ENCODE data around the gene WHAMM. TPM values are rescaled to one million over a fixed set of nuclear protein-coding genes. Genes with fewer than 3 reads are reported as not detected.

Gene WHAMM
- total RNA-seq, 1 donor from 2014 or later, result 9.4 TPM

- no peaks in the 10 kb centered on the region for H3K36me3 ChIP-seq (ENCODE audit: insufficient read depth, low read length)
- no peaks in the 10 kb centered on the region for H3K36me3 Mint-ChIP-seq (ENCODE audit: low read depth, unreplicated experiment)
- DNase-seq (ENCODE audit: low read depth), result no peak
Observed at GRCh38 chr15:82854554-82854953, 45.1 kb downstream of the WHAMM start.

GRCh38 chr15:82855286-82856100, 46.1 kb downstream of the WHAMM start:
- DNase-seq (ENCODE audit: low read depth) (no peak), FAIRE-seq (no peak)
- no peaks in the 10 kb centered on the region for H3K79me2 ChIP-seq (ENCODE audit: insufficient read depth, low read length)
- H3K27ac ChIP-seq (ENCODE audit: low read depth, low read length), result no peak overlapping the region
- no peak overlapping the region for H2AFZ ChIP-seq (ENCODE audit: low read depth, low read length)
- TF ChIP-seq EZH2 (IDR thresholded peaks at IDR 0.05; ENCODE audit: insufficient read depth, low read length) (no peak), CTCF (IDR thresholded peaks at IDR 0.05; ENCODE audit: insufficient read depth, low read depth, low read length) (no peak)
- H3K4me3 ChIP-seq (ENCODE audit: insufficient read depth, low read depth, low read length), result no peak overlapping the region
- no peak overlapping the region for H3K4me2 ChIP-seq (ENCODE audit: low read length)
- H3K36me3 ChIP-seq (ENCODE audit: insufficient read depth, low read length), result no peaks in the 10 kb centered on the region
- H3K4me1 ChIP-seq (ENCODE audit: insufficient read depth, low read length), result peaks cover 21% of the 10 kb centered on the region
- no peaks in the 10 kb centered on the region for H3K27me3 Mint-ChIP-seq (ENCODE audit: low read depth, unreplicated experiment)
- H3K9me3 Mint-ChIP-seq (ENCODE audit: unreplicated experiment), result no peaks in the 10 kb centered on the region
- H4K20me1 ChIP-seq (ENCODE audit: insufficient read depth, low read length), result no peaks in the 10 kb centered on the region
- H3K27me3 ChIP-seq (ENCODE audit: insufficient read depth, low read length), result no peaks in the 10 kb centered on the region
- no peak overlapping the region for H3K27ac Mint-ChIP-seq (ENCODE audit: unreplicated experiment)
- no peak overlapping the region for H3K4me3 Mint-ChIP-seq (ENCODE audit: unreplicated experiment)
- no peaks in the 10 kb centered on the region for H3K36me3 Mint-ChIP-seq (ENCODE audit: low read depth, unreplicated experiment)
- H3K4me1 Mint-ChIP-seq (ENCODE audit: low read depth, unreplicated experiment), result peaks cover 17% of the 10 kb centered on the region
- H3K9me3 ChIP-seq (ENCODE audit: insufficient read depth, low read depth, low read length), result no peaks in the 10 kb centered on the region
- H3K9ac ChIP-seq (ENCODE audit: low read length), result no peak overlapping the region

More at GRCh38 chr15:82854554-82854953, 45.1 kb downstream of the WHAMM start:
- no peak overlapping the region for H3K4me3 Mint-ChIP-seq (ENCODE audit: unreplicated experiment)
- H3K9me3 Mint-ChIP-seq (ENCODE audit: unreplicated experiment), result no peaks in the 10 kb centered on the region
- Histone ChIP-seq H3K9me3 (ENCODE audit: insufficient read depth, low read depth, low read length) (no peaks in the 10 kb centered on the region), H3K4me2 (ENCODE audit: low read length) (no peak overlapping the region), H3K79me2 (ENCODE audit: insufficient read depth, low read length) (no peaks in the 10 kb centered on the region), H3K4me3 (ENCODE audit: insufficient read depth, low read depth, low read length) (no peak overlapping the region), H3K9ac (ENCODE audit: low read length) (no peak overlapping the region), H3K27me3 (ENCODE audit: insufficient read depth, low read length) (no peaks in the 10 kb centered on the region), H3K27ac (ENCODE audit: low read depth, low read length) (no peak overlapping the region), H4K20me1 (ENCODE audit: insufficient read depth, low read length) (no peaks in the 10 kb centered on the region), H3K4me1 (ENCODE audit: insufficient read depth, low read length) (peaks cover 29% of the 10 kb centered on the region), H2AFZ (ENCODE audit: low read depth, low read length) (no peak overlapping the region)
- TF ChIP-seq EZH2 (IDR thresholded peaks at IDR 0.05; ENCODE audit: insufficient read depth, low read length), result no peak
- no peak overlapping the region for H3K27ac Mint-ChIP-seq (ENCODE audit: unreplicated experiment)
- H3K4me1 Mint-ChIP-seq (ENCODE audit: low read depth, unreplicated experiment), result peaks cover 26% of the 10 kb centered on the region
- FAIRE-seq, result no peak
- H3K27me3 Mint-ChIP-seq (ENCODE audit: low read depth, unreplicated experiment), result no peaks in the 10 kb centered on the region

- H4K20me1 ChIP-seq (ENCODE audit: insufficient read depth, low read length), result no peaks in the 10 kb centered on the region
- FAIRE-seq (no peak), DNase-seq (ENCODE audit: low read depth) (no peak)
- Mint-ChIP-seq H3K4me3 (ENCODE audit: unreplicated experiment) (no peak overlapping the region), H3K4me1 (ENCODE audit: low read depth, unreplicated experiment) (peaks cover 16% of the 10 kb centered on the region), H3K9me3 (ENCODE audit: unreplicated experiment) (no peaks in the 10 kb centered on the region), H3K27me3 (ENCODE audit: low read depth, unreplicated experiment) (no peaks in the 10 kb centered on the region), H3K36me3 (ENCODE audit: low read depth, unreplicated experiment) (no peaks in the 10 kb centered on the region), H3K27ac (ENCODE audit: unreplicated experiment) (peak overlapping the region; percentile 26)
- H3K4me1 ChIP-seq (ENCODE audit: insufficient read depth, low read length), result peaks cover 21% of the 10 kb centered on the region
- H3K4me3 ChIP-seq (ENCODE audit: insufficient read depth, low read depth, low read length), result no peak overlapping the region
- no peaks in the 10 kb centered on the region for H3K27me3 ChIP-seq (ENCODE audit: insufficient read depth, low read length)
- no peaks in the 10 kb centered on the region for H3K9me3 ChIP-seq (ENCODE audit: insufficient read depth, low read depth, low read length)
- H3K36me3 ChIP-seq (ENCODE audit: insufficient read depth, low read length), result no peaks in the 10 kb centered on the region
- H3K9ac ChIP-seq (ENCODE audit: low read length), result no peak overlapping the region
- no peaks in the 10 kb centered on the region for H3K79me2 ChIP-seq (ENCODE audit: insufficient read depth, low read length)
- no peak overlapping the region for H3K4me2 ChIP-seq (ENCODE audit: low read length)
- no peak overlapping the region for H3K27ac ChIP-seq (ENCODE audit: low read depth, low read length)
- H2AFZ ChIP-seq (ENCODE audit: low read depth, low read length), result no peak overlapping the region
- no peak for TF ChIP-seq CTCF (IDR thresholded peaks at IDR 0.05; ENCODE audit: insufficient read depth, low read depth, low read length)
Observed at GRCh38 chr15:82856397-82857170, 47.2 kb downstream of the WHAMM start.

All from astrocyte (in vitro differentiated cells and primary cell).